Thyroid gland (tissue), 4 donors: ENCODE results near the gene BANF2.

Experiments
- CTCF ChIP-seq, 6 experiments: fragments of 200-600 bp in 3 of 6; fragments of 450-650 bp in 3 of 6; sonication (generic) in 3 of 6; IDR thresholded peaks; one replicate each; pipeline ENCODE4 v1.5.1; 2016 to 2019; ENCODE audit warnings: antibody characterized with exemption in 6 of 6, mild to moderate bottlenecking in 2 of 6, inconsistent platforms in 1 of 6, moderate library complexity in 1 of 6
- POLR2A ChIP-seq, 2 donors: fragments of 450-650 bp; IDR thresholded peaks; one replicate each; pipeline ENCODE4 v1.6.1; 2017; ENCODE audit warnings: antibody characterized with exemption in 2 of 2, mild to moderate bottlenecking in 2 of 2, moderate library complexity in 1 of 2

- TF ChIP-seq CTCF (IDR thresholded peaks at IDR 0.05) (no peak), POLR2A (IDR thresholded peaks at IDR 0.05) (no peak)
These were observed 36.3 kb upstream of the BANF2 start for GRCh38 chr20:17663486-17663885.
